Daoy (cell line): ENCODE results near the gene PYDC2. TPM values are rescaled to one million over a fixed set of nuclear protein-coding genes. Genes with fewer than 3 reads are reported as not detected.

Experiments
- DNase-seq: peaks from one replicate; pipeline ENCODE4 v3.0.0-alpha.2; 2015; ENCODE audit warnings: low read depth
- total RNA-seq: library from RNA; depleted of rRNA; stranded (reverse); fragments of >200 nt; shearing (Covaris generic); gene quantifications from 2 replicates; pipeline ENCODE4 v1.2.3, GENCODE V29; 2014; rRNA removed

PYDC2 gene
- total RNA-seq = not detected in 2 replicates

DNA sequence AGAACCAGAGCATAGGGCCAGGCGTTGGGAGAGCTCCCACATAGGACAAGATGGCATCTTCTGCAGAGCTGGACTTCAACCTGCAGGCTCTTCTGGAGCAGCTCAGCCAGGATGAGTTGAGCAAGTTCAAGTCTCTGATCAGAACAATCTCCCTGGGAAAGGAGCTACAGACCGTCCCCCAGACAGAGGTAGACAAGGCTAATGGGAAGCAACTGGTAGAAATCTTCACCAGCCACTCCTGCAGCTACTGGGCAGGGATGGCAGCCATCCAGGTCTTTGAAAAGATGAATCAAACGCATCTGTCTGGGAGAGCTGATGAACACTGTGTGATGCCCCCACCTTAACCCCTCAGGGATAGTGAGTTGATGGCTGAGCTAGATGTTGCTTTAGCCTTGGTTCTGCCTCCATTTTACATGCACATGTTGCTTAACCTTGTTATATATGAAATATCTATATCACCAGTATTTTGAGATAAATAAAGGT lies at the start of gene PYDC2:
PYDC2 (plus strand) TSS at position 51 of the 483 bp plus-strand sequence; CDS start at position 51, 0 bp downstream.
- no peak for DNase-seq

DNA sequence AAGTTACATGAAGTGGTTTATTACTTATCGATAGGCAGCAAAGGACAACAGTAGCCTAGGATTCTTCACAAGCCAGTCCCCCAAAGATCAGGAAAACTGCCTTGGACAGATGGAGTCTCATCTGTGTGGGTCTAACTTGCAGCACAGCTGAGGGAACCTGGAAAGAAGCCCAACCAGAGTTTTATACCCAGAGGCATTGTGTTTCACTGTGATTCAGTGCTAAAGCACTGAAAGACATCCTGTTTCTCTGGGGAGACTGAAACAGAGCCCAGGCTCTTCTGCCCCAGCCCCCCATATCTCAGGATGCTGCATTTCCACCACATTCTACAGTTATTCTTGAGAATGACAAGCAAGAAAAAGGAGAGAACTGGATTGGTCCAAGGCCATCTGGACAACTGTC lies 48.2 kb upstream of the PYDC2 start:
- peak; percentile 83 for DNase-seq

DNA sequence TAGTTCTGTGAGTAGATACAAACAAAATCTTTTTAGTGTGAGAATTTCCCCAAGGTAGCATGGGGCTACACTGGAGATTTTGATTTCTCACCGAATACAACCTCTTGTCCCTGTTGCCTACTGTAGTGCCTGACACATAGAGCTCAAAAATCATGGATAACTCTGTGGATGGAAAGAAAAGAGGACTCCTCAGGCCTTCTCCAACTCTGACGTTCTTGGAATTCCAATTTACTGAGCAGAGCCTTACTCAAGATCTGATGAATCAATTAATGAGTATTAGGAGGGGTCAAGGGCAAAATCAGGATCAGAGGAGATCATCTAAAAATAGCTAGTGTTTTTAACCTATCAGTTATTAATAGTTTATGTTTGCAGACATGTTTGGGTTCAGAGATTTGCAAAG lies 46.7 kb upstream of the PYDC2 start:
- no peak for DNase-seq

DNA sequence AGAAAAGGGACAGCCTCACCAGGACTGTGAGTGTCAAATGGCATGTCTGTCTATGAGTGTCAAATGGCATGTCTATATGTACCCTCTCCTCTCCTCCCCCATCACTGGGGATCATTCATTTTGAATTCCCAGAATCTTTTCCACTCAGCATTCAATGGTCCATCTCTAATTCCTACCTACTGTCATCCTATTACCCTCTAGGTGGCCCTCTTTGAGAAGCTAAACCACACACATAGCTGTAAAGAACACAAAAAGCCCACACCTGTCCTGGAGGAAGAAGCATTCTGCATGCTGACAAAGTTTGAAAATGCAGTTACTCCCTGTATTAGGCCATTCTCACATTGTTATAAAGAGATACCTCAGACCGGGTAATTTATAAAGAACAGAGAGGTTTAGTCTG lies 46.2 kb upstream of the PYDC2 start:
- no peak for DNase-seq

DNA sequence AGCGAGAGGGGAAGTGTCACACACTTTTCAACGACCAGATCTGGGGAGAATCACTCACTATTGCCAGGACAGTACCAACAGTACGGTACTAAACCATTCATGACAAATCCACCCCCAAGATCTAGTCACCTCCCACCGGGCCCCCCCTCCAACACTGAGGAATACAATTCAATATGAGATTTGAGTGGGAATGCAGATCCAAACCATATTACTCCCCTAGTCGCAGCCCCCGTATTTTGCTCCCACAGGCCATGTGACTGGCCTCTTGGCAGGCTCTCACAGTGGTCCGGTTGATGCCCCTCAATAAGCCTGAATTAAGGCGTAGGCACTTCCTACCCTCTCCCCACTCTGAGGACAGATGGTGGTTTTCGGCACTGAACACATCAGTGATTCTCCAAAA lies 45.4 kb upstream of the PYDC2 start:
- DNase-seq = no peak

DNA sequence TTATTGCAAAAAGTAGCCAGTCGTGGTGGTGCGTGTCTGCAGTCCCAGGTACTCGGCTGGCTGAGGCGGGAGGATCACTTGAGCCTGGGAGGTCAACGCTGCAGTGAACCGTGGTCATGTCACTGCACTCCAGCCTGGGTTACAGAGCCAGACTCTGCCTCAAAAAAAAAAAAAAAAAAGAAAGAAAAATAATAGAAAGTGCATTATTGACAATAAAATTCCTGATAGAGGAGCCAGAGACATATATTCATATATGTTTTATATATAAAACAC lies 43.6 kb upstream of the PYDC2 start:
- DNase-seq = no peak

DNA sequence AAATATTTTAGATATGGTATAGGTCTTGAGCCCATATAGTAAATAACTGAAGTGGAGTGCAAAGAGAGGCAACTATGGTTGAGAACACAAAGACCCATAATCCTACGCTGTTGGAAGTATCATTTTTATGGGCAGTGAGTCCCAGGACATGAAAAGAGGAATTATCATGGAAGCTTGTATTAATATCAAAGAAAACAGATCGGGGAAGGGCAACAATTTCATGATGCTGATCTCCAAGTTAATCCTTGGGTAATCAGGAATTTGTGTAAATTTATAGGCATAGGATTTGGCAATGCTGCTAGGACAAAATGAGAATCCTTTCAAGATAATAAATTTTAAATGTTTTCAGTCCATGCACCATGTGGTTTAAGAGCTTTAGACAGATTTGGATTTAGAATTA lies 40.2 kb upstream of the PYDC2 start:
- DNase-seq = no peak

DNA sequence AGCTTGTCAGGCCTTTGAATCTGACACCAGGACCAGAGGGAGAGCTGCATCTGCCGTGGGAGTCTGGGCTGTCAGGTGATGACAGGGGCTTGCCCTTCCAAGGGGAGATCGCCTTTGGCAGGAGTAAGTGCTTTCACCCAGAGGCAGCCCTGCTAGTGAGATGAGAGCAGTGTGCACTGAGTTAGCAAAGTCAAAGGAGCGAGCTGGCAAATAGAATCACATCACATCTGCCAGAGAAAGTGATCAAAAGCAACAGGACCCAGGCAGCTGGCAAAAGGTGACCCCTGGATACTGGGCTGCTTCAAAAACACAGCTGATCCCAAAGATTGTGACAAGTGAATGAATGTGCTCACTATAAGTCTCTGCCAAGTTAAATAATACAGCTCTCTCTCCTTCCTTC lies 36.1 kb upstream of the PYDC2 start:
- DNase-seq = no peak

DNA sequence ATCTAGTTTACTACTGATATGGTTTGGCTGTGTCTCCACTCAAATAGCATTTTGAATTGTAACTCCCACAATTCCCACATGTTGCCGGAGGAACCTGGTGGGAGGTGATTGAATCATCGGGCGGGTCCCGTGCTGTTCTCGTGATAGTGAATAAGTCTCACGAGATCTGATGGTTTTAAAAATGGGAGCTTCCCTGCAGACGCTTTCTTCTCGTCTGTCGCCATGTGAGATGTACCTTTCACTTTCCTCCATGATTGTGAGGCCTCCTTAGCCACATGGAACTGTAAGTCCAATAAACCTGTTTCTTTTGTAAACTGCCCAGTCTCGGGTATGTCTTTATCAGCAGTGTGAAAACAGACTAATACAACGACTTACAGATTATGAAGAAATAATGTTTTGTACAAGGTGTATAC lies 35.6 kb upstream of the PYDC2 start:
- DNase-seq = peak; percentile 77

DNA sequence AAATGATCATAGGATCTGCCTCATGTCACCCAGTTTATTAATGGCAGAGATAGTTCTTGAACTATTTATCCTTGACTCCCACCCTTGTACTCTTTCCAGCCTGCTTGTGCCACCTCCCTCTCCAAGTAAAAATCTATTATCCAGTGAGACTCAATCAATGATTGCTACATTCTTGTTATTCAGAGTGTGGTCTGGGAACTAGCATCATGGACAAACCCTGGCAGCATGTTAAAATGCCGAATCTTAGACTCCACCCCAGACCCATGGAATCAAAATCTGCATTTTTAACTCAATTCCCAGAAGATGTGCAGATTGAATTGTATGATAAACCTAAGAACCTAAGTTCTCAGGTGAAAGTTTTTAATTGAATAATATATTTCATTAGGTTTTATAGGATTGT lies 34.7 kb upstream of the PYDC2 start:
- no peak for DNase-seq

DNA sequence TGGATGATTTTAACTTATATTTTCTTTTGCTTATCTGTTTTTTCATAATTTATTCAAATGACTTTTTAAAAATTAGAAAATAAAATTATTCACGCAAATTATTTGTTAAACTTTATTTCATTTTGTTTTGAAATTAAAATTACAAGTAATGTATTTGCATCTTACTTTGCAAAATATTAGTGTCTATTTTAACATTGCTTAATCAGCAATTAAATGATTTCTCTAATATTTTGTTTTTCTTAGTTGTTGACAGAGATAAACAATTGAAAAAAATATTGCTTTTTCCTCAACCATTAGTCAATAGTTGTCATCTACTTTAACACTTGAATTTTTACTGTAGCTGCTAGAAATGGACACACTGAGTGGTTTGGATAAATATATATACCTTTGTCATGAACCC lies 32.8 kb upstream of the PYDC2 start:
- DNase-seq = no peak

DNA sequence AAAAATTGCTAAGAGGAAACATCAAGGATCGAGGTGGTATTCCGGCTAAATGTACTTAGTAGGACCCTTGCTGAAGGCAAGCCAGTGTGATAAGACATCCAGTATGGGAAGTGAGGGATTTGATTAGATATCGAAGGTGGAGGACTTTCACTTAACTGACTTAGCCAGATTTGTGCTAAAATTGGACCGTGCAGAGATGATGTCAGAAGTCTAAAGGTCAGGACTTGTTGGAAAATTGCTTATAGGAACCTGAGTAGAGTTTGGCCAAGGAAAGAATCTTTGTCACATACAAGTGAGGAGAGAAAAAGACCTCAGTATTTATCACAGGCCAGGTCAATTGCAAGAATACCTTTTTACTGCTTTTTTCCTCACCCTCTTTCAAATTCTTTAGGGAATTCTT lies 30.9 kb upstream of the PYDC2 start:
- no peak for DNase-seq

DNA sequence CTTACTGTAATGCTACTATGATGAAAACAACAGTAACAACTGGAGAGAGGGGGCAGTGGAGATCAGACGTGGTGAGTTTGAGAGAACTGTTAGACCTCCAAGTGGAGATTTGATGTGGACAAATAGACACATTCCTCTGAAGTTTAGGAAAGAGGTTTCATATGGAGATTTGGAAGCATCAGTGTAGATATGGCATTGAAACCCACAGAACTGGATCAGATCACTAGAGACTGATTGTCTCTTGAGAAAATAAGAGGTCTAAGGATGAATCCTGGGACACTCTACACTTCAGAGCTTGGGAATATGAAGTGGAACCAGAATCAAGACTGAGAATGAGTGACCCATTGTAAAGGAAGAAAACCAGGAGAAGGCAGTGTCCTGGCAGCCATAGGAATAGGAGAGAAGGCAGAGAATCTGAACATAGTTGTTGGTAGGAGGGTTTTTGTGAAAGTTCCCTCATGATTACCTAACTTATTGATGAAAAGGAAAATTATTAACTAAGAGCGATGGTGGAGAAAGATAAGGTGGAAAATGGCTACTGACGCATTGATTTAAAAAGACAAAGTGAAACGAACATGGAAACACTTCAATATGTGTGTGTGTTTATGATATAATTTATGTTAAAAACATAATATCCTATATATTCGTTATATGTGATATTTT lies 29.7 kb upstream of the PYDC2 start:
- no peak for DNase-seq

DNA sequence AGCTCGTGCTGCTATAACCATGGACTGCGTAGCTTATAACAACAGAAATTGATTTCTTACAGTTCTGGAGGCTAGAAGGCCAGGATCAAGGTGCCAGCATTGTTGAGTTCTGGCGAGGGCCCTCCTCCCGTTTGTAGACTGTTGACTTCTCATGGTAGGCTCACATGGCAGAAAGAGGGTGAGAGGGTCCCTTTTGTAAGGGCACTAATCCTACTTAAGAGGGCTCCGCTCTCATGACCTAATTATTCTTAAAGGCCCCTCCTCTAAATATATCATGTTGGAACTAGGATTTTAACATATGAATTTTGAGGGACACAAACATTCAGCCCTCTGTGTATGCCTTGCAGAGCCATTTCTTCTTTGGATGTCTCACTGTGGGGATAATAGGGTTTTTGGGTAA lies 28.8 kb upstream of the PYDC2 start:
- DNase-seq = no peak

DNA sequence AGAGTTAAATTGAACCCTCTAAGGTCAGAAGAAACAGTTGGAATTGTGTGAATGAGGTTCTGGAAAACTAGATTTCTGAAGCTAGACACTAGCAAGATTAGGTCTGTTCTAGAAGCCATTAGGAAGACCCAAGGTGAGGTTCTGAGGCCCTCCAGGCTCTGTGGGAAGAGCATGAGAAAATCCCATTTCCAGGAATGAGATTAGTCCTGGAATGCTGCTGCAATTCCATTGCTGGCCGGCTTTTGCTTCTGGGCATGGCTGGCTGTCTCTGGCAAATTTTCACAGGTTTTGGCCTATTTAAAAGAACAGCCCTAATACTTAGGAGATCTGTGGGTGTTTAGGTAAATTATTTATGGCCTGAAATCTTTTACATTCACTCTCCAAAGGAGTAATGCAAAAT lies 26.9 kb upstream of the PYDC2 start:
- DNase-seq = no peak

DNA sequence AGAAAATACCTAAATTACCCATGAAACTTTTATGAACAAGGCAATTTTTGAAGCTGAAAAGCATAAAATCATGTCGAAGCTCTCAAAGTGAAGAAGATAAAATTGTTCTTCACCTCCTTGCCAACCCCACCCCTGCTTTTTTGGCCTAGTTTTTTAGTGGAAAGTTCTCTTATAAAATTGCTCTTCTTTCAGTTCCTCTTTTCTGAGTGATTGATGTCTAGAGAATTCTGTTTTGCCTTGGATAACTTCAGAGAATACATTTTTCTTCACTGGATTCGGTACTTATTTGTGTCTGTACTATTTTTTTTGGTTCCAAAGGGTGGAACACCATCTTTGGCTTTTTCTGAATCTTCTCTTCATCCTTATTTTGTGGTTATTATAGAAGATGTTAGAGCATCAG lies 25.0 kb upstream of the PYDC2 start:
- no peak for DNase-seq

DNA sequence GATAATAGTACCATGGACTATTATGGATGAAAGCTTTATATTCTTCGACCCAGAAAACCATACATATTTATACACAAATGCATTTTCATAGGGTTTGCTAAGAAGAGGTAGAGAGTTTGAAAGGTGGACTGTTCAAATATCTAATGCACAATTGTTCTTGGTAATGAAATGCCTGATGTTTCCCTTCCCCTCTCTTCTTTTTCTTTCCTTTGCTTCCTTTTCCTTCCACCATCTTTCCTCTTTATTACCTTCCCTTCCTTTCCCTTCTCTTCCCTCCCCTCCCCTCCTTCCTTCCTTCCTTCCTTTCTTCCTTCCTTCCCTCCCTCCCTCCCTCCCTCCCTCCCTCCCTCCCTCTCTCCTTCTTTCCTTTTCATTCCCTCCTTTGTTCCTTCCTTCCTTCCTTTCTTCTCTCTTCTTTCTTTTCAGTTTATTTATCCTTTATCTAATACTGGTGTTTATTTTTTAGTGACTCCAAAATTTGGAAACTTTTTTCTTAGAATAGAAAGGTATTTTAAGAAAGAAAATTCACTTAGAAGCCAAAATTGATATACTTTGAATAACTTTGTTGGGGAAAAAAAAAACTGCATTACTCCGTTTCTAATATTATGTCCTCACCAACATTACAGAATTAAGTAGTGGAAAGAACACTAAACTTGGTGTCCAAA lies 22.7 kb upstream of the PYDC2 start:
- no peak for DNase-seq

DNA sequence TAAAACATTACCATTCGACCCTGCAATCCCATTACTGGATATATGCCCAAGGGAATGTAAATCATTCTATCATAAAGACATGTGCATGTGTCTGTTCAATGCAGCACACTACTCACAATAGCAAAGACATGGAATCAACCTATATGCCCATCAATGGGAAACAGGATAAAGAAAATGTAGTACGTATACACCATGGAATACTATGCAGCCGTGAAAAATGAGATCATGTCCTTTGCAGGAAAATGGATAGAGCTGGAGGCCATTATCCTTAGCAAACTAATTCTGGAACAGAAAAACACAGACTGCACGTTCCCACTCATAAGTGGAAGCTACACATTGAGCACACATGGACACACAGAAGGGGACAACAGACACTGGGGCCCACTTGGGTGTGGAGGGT lies 20.4 kb upstream of the PYDC2 start:
- no peak for DNase-seq

DNA sequence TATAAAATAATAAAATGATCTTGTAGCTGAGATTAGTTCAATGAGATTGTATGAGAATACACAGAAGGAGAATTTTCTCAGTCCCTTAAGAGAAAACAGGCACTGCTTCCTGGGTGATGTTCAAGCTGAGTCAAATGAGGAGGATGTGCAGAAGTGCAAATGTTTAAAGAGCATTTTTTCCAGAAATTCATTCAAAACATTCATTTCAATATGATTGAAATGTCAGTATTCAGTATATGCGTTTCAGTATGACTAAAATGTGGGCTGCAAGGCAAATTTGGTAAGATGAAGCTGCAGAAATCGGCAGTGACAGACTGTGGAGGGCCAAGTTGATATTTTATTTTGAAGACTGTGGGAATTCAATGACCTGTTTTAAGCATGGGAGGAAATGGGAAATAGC lies 19.3 kb upstream of the PYDC2 start:
- DNase-seq = no peak

DNA sequence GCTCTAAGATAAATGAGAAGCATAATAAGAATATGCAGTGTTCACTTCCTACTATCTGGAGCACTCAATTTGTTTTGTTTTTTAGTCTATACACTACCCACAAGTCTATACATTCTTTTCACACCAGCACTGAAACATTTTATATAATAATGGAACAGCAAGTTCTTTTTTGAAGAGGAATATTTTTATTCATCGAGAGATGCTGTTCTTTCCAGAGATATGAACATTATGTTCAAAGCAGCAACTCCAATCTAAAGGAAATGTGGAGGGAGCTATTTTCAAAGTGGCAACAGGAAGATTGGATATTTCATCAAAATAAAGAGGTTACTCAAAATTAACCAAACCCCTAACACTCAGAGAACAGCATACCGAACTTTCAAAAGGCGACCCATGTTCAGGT lies 16.4 kb upstream of the PYDC2 start:
- DNase-seq = no peak

DNA sequence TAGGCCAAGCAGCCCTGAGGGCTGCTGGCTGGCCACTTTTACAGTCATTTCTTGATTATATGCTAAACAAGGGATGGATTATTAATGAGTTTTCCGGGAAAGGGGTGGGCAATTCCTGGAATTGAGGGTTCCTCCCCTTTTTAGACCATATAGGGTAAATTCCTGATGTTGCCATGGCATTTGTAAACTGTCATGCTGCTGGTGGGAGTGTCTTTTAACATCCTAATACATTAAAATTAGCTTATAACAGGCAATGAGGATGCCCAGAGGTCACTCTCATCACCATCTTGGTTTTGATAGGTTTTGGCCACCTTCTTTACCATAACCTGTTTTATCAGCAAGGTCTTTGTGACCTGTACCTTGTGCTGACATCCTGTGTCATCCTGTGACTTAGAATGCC lies 11.7 kb upstream of the PYDC2 start:
- DNase-seq = no peak

DNA sequence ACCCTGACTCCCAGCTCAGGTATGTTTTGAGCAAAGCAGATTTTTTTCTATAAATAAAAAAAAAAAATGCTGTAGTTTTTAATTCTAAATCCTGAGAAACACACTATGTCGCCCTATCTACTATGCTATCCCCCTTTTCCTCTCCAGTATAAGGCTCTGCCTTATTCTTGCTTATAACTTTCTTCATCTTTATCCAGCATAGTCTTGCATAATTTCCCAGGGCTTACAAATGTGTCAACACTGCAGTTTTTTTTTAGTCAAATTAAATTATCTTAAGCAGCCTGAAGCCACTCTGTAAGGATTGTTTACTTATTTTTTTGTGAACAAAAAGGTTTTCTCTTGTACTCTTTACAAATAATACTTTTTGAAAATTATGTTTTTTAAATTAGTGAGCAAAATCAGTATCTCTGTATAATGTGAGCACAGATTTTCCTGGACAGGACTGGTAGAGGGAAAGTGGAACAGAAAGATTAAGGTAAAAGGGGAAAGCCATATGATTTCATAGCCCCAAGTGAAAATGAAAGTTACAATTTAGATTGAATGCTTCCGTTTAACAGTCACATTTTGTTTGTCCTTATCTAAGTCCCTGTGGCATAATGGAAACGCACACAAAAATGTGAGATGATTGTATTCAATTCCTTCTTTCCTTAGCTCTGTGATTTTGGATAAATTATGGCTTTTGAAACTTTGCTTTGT lies 5.6 kb upstream of the PYDC2 start:
- DNase-seq = no peak

DNA sequence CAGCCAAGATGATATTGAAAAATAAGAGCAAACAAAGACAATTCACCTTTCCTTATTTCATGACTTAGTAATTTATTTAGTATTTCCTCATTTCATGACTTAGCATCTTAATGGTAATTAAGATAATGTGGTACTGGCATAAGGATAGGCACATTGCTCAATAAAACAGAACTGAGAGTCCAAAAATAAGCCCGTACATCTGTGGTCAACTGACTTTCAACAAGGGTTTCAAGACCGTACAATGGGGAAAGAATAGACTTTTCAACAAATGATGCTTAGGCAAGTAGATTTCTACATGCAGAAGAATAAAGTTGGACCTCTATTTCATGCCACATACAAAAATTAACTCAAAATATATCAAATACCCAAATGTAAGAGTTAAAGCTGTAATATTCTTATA lies 603 bp upstream of the PYDC2 start:
- DNase-seq = no peak
